ENCODE results near the gene KDM3A.
"Not testable (repeated sequence)": the region's sequence is repeated elsewhere in the genome, so short reads cannot be mapped to it uniquely, and the experiment has no call there.

The KDM3A gene

GRCh38 chr2:86477349-86477748 is 36.2 kb downstream of the KDM3A start:
- DNase-seq (ENCODE audit: low read depth), result peak; percentile 15

- DNase-seq (ENCODE audit: low read depth), result no peak
Observed at GRCh38 chr2:86480105-86480504, 38.9 kb downstream of the KDM3A start.

GRCh38 chr2:86482034-86482433 is 40.9 kb downstream of the KDM3A start:
- no peak for DNase-seq (ENCODE audit: low read depth)

GRCh38 chr2:86484385-86484784 is 43.2 kb downstream of the KDM3A start:
- DNase-seq (ENCODE audit: low read depth), result no peak

GRCh38 chr2:86485103-86485502 is 43.9 kb downstream of the KDM3A start:
- DNase-seq (ENCODE audit: low read depth), result no peak

GRCh38 chr2:86485802-86486201 is 44.6 kb downstream of the KDM3A start:
- DNase-seq (ENCODE audit: low read depth), result no peak

GRCh38 chr2:86487062-86487461 is 45.9 kb downstream of the KDM3A start:
- no peak for DNase-seq (ENCODE audit: low read depth)

GRCh38 chr2:86488561-86489250 is 47.5 kb downstream of the KDM3A start:
- DNase-seq (ENCODE audit: low read depth), result no peak

- no peak for DNase-seq (ENCODE audit: low read depth)
Observed at GRCh38 chr2:86489542-86489941, 48.4 kb downstream of the KDM3A start.

- DNase-seq (ENCODE audit: low read depth), result no peak
Observed at GRCh38 chr2:86490245-86490644, 49.1 kb downstream of the KDM3A start.

- no peak for DNase-seq (ENCODE audit: low read depth)
Observed at GRCh38 chr2:86491088-86491487, 49.9 kb downstream of the KDM3A start.

GRCh38 chr2:86492048-86492453 is 50.9 kb downstream of the KDM3A start:
- no peak for DNase-seq (ENCODE audit: low read depth)

- DNase-seq (ENCODE audit: low read depth), result not testable (repeated sequence)
Observed at GRCh38 chr2:86496391-86496790, 55.2 kb downstream of the KDM3A start.

GRCh38 chr2:86498468-86499260 is 57.5 kb downstream of the KDM3A start:
- DNase-seq (ENCODE audit: low read depth), result no peak

- no peak for DNase-seq (ENCODE audit: low read depth)
Observed at GRCh38 chr2:86499326-86499725, 58.2 kb downstream of the KDM3A start.

GRCh38 chr2:86500325-86501083 is 59.3 kb downstream of the KDM3A start:
- DNase-seq (ENCODE audit: low read depth), result no peak

- no peak for DNase-seq (ENCODE audit: low read depth)
Observed at GRCh38 chr2:86507600-86507999, 66.4 kb downstream of the KDM3A start.

GRCh38 chr2:86510436-86510933 is 69.3 kb downstream of the KDM3A start:
- no peak for DNase-seq (ENCODE audit: low read depth)

GRCh38 chr2:86512034-86512433 is 70.9 kb downstream of the KDM3A start:
- no peak for DNase-seq (ENCODE audit: low read depth)

GRCh38 chr2:86512892-86513291 is 71.7 kb downstream of the KDM3A start:
- no peak for DNase-seq (ENCODE audit: low read depth)

- no peak for DNase-seq (ENCODE audit: low read depth)
Observed at GRCh38 chr2:86513948-86514660, 72.9 kb downstream of the KDM3A start.

- DNase-seq (ENCODE audit: low read depth), result no peak
Observed at GRCh38 chr2:86518481-86518880, 77.3 kb downstream of the KDM3A start.
